Activated CD8-positive, alpha-beta memory T cell treated with anti-CD3 and anti-CD28 coated beads, Interleukin-2, amount 50 U/mL, for 48 hours (primary cell): ENCODE results near the gene WDR74.
"Not testable (repeated sequence)": the region's sequence is repeated elsewhere in the genome, so short reads cannot be mapped to it uniquely, and the experiment has no call there.

Experiments
- DNase-seq: peaks from one replicate; pipeline ENCODE4 v3.0.0-alpha.2; 2020

The WDR74 gene

DNA sequence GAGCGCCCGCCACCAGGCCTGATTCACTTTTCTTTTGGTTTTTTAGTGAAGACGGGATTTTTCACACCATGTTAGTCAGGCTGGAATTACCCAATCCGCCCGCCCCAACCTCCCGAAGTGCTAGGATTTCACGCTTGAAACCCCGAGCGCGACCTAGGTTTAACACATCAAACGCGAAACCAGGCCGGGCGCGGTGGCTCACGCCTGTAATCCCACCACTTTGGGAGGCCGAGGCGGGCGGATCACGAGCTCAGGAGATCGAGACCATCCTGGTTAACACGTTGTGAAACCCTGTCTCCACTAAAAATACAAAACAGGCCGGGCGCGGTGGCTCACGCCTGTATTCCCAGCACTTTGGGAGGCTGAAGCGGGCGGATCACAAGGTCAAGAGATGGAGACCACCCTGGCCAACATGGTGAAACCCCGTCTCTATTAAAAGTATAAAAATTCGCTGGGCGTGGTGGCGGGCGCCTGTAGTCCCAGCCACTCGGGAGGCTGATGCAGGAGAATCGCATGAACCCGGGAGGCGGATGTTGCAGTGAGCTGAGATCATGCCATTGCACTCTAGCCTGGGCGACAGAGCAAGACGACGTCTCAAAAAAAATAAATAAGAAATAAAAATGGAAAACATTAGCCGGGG lies 1.5 kb upstream of the WDR74 start:
- peak; percentile 91 for DNase-seq

DNA sequence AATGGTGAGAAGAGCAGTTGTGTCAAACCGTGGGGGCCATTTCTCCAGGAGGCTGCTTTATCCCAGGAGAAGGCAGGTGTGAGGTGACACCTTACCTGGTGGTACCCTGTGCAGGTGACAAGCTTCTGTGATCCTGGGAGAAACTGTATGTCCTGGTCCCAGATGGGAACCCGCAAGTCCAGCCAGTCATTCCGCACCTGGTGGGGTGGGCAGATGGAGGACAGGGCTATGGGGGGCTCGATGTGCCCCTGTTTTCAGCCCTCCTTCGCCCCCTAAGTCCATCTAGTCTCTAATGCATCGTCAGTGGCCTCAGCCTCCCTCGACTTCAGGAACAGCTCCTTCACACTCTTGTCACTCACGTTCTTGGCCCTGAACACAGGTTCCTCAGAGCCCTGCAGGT lies 4.1 kb downstream of the WDR74 start:
- DNase-seq = no peak

GRCh38 chr11:62832336-62833234 lies 6.8 kb downstream of the WDR74 start, which contains the start of gene TEX54:
TEX54 (minus strand) TSS chr11:62832841.
- no peak for DNase-seq

- peak; percentile 99 for DNase-seq
Observed at GRCh38 chr11:62831520-62832335, 7.7 kb downstream of the WDR74 start, which contains the start of gene STX5. STX5 (minus strand) TSS chr11:62832051; CDS start chr11:62831243, 808 bp downstream.

DNA sequence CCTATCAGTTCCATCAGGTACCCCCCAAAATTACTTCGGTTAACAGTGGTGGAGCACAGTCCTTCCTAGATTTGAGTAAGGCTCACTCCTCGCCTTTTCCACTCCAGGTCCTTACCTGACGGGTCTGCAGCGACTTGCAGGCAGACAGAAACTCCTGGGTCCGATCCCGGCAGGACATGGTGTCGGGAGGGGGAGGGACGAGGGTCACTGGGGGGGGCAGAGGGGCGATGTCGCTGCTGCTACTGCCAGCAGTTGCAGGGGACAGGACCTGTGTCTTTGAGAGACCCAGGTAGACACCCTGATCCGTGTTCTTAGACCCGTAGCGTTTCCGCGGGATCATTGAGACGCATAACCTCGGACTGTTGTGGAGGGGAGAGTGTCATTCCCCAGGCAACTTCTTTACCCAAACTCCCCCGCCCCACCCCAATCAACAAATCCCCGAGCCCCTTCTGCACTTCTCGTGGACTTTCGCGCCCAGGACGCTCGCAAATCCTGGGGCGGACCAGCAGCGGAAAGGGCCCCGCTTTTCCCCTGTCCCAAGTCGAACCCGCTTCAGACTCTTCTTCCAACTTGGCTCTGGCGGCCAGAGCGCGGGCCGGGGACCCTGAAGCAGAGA lies 8.4 kb downstream of the WDR74 start:
- no peak for DNase-seq

GRCh38 chr11:62828130-62828529 lies 11.3 kb downstream of the WDR74 start:
- DNase-seq = not testable (repeated sequence)

GRCh38 chr11:62823677-62824076 lies 15.7 kb downstream of the WDR74 start:
- no peak for DNase-seq

- no peak for DNase-seq
Observed at GRCh38 chr11:62817129-62817528, 22.3 kb downstream of the WDR74 start.

GRCh38 chr11:62816557-62816956 lies 22.8 kb downstream of the WDR74 start:
- DNase-seq = no peak

- no peak for DNase-seq
Observed at GRCh38 chr11:62811659-62812058, 27.7 kb downstream of the WDR74 start.

DNA sequence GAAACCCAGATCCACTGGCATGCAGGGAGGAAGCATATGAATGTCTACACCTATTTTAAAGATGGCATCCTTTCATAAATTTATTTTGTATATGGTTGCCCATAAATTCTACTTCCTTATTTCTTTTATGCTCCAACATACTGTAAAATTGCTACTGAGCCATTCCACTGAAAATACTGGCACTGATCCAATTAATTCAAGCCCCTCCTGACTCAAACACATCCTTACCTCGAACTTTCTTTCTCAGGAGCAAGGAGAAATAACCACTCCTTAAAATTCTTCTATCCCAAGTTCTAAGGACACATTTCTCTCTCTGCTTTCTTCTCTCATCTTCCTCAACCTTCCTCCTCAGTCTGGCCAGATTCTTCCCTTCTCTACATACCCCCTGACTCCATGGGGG lies 28.6 kb downstream of the WDR74 start:
- DNase-seq = no peak

DNA sequence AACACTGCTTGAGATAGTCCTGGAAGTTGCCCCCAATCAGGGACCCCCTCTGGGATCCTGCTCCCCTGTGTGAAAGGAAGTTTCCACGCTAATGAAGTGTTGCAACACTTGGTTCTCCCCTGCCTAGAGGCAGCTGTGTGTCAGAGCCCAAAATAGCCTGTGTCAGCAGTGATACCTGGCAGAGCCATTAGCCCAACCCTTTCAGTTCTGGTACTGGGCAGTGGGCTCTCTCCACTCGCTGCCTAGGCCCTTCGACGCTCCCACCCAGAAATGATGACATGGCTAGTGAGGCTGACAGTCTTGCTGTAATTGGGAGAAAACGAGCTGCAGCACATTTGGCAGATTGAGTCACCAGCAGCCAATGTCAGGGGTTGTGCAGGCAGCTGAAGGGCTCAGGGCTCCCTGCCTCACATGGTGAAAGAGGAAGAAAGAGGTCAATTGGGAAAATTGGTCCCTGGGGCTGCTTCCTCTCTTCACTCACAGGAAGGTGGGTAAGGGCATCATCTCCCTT lies 32.7 kb downstream of the WDR74 start:
- no peak for DNase-seq

- peak; percentile 66 for DNase-seq
Observed at GRCh38 chr11:62805961-62806441, 33.4 kb downstream of the WDR74 start.

DNA sequence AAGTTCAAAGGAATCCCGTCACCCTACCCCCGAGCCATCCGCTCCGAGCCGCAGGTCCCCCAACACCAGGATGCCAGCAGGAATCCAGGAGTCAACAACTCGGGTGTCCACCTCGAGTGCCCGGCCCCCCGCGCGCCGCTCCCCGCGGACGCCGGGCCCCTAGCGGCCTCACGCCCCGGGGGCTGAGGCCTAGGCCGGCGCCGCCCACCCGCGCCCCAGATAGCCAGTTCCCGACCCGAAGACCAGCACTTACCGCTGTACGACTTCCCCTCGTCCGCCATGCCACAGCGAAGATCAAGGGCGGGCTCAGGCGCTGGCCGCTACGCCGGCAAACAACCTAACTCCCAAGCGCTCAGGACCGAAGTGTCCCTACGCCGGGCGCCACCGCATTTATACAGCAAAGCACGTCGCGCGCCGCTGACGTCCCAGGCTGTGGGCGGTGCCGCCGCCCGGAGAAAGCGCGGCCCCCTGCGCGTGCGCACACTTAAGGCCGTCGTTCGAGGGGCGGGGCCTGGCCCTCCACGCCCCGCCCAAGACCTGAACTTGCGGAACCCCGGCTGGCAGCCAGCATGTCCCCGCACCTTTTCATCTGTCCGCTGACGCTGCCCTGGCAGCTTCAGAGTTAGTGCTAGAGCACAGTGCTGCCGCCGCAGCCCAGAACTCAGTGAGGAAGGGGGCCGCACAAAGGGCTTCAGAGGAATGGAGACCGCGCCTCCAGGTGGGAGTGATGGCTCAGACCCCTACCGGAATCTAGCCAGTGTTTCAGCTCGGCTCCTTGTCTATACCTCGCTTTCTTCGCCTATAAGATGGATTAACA lies 34.1 kb downstream of the WDR74 start, which contains the start of gene NXF1:
Gene NXF1, minus strand, starts transcription at position 365 of the 817 bp plus-strand sequence. Its CDS starts 84 bp downstream, at position 281.
- DNase-seq = peak; percentile 100

GRCh38 chr11:62804310-62805075 lies 34.9 kb downstream of the WDR74 start:
- no peak for DNase-seq

DNA sequence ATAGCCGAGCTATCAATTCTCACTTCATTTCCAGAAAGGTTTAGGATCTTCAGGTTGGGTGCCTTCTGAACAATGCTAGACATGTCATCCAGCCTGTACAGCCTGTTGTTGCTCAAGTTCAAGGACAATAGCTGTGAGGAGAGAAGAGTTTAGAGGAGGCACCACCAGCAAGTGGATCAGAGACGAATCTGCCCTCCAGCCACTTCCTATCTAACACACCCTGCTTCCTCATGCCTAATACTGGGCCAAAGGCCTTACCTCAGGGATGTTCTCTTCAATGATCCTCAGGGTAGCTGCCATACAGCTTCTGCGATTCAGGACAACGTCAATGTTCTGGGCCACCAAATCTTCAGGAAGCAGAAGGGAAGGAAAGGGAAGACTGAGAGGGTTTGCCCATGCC lies 38.3 kb downstream of the WDR74 start:
- DNase-seq = no peak

DNA sequence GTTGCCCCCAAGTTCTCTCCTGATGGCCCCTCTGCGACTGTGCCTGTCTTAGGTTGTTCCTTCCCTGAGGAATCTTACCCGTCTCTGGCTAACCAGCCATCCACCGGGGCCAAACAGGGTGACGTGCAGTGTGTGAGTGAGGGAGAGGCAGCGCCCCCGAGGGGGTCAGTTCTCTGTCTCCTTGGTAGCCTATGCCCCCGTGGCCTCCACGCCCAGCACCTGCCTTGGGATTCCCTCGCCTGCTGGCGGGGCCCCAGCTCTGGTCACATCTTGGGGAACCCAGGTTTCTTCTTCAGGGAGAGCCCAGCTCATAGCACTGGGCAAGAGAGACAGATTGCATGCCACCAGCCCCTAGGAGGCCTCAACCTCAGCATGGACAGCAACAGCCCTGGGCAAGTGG lies 39.9 kb downstream of the WDR74 start:
- no peak for DNase-seq

DNA sequence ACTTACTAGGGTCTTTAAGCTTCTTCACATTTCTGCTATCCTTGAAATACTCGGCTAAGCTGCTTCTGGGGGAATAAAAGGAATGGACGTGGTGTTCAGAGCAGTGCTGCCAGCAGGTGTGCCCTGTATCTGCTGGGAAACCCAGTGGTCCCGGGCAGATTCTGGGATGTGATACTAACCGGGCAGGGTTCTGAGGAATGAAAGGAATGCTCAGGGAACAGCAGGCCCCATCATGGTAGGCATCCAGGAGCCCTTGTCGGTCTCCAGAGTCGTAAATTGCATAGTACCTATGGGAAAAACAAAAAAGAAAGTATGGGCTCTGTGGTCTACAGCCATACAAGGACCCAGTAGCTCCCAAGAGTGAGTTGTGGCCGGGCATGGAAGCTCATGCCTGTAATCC lies 43.1 kb downstream of the WDR74 start:
- DNase-seq = no peak

DNA sequence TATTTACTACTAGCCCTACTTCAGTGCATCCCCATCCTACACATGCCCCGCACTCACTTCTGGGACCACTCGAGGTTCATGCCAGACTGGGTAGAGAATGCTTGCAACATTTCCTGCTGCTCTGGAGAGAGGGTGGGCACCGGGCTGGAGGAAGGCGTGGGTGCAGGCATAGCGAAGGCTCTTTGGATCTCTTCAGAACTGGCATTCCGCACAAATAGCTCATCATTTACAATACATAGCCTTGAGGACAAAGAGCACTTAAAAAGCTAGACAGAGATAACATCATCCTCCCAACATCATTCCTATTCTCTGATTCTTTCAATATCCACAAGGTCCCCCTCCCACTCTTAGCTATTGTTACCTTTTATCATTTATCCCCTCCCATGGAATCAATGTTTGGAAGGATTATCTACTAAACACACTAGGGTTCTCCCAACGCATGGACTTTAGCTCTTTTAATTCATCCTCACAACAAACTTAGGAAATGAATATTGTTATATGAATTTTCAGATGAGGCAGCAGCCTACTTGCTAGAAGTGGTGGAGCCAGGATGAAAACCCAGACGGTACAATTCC lies 45.1 kb downstream of the WDR74 start:
- DNase-seq = no peak

GRCh38 chr11:62792202-62792575 lies 47.2 kb downstream of the WDR74 start:
- no peak for DNase-seq
